ENCODE measurements around the gene ITCH.

DNA sequence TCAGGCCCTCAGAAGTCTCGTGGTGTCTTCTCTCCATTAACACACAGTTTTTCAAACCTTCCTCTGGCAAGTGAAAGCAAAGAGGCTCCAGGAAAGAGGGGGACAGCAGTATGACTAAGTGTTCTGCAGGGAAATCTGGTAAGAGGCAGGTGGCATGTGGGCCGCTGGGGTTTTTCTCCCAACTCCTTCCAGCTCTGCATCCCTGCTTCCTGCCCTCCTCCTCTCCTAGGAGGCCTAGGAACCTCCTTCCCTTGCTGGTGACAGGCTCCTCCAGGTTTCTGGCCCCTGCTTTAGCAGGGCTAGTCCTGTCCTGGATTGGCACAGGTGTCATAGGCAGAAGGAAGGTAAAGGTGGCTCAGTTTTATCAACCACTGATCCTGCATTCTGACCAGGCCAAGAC is 7.6 kb upstream of the ITCH start:
- TF ChIP-seq CTCF (IDR thresholded peaks at IDR 0.05; ENCODE audit: poor library complexity) (no peak), EZH2phosphoT487 (IDR thresholded peaks at IDR 0.05; ENCODE audit: low read depth, severe bottlenecking, unreplicated experiment) (no peak), EZH2 (IDR thresholded peaks at IDR 0.05; ENCODE audit: borderline replicate concordance) (no peak)
